ENCODE data around the gene ESPNL.

DNA sequence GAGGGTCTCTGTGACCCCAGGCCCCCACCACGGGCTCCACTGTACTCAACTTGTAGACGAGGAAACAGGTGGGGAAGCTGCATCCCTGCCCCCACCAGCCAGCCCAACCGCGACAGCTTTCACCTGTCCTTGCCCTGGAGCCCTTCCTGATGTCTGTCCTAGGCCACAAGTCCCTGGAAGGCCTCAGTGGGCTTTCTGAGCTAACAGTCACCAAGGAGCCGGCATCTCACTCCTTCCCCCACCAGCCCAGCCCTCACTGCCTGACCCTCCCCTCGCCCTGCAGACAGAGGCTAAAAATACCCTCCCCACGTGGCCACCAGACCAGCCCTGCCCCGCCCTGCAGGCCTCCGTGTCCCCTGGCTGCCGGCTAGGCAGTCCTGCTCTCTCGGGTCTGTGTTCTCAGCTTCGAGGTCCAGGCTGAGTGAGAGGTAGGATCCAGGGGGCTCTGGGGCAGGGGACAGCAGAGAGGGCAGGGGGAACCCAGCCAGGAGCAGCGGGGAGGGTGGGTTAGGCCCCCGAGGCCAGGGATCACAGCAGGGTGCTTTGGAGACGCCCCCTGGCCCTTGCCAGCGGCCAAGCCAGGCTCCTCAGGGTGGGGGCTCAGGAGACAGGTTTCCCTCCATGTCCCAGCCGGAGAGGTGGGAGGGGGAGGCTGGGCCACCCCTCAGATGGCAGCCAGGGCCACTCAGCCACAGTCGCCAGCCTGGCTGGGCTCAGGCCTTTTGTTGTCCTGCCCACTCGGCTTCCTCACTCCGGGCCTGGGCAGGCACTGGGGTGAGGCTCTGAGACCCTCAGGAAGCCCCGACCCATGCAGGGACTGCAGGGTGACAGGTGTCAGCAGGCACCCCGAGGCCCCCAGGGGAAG is 38.4 kb downstream of the ESPNL start, which contains the start of gene KLHL30:
- TF ChIP-seq, protein P1, sequence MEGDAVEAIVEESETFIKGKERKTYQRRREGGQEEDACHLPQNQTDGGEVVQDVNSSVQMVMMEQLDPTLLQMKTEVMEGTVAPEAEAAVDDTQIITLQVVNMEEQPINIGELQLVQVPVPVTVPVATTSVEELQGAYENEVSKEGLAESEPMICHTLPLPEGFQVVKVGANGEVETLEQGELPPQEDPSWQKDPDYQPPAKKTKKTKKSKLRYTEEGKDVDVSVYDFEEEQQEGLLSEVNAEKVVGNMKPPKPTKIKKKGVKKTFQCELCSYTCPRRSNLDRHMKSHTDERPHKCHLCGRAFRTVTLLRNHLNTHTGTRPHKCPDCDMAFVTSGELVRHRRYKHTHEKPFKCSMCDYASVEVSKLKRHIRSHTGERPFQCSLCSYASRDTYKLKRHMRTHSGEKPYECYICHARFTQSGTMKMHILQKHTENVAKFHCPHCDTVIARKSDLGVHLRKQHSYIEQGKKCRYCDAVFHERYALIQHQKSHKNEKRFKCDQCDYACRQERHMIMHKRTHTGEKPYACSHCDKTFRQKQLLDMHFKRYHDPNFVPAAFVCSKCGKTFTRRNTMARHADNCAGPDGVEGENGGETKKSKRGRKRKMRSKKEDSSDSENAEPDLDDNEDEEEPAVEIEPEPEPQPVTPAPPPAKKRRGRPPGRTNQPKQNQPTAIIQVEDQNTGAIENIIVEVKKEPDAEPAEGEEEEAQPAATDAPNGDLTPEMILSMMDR (IDR thresholded peaks at IDR 0.05), result no peak
- TF ChIP-seq POLR2A (IDR thresholded peaks at IDR 0.05), result no peak

Data from lower leg skin (tissue), 3 donors.